Activated CD4-positive, alpha-beta memory T cell treated with anti-CD3 and anti-CD28 coated beads for 36 hours (primary cell): ENCODE data around the gene CCDC134. TPM values are rescaled to one million over a fixed set of nuclear protein-coding genes. Genes with fewer than 3 reads are reported as not detected.
A peak's percentile ranks its signal among the peaks of the same experiment; 100 is the strongest.

ENCODE experiments used
- CTCF ChIA-PET: fragments of 350-600 bp; sonication (Branson Sonifier 250); formaldehyde crosslinking; loops from one replicate; lab custom pipeline; 2021; ENCODE audit warnings: antibody characterized with exemption, inconsistent platforms; lab: Charles Lee
- POLR2A ChIA-PET: fragments of 350-600 bp; sonication (Branson Sonifier 250); formaldehyde crosslinking; loops from one replicate; lab custom pipeline; 2021; ENCODE audit warnings: antibody characterized with exemption; lab: Charles Lee
- DNase-seq: peaks from one replicate; pipeline ENCODE4 v3.0.0-alpha.2; 2020
- H3K27ac Mint-ChIP-seq: one replicate; pipeline ENCODE4 v1.8.0; 2021; ENCODE audit warnings: mixed read lengths
- H3K27me3 Mint-ChIP-seq: one replicate; pipeline ENCODE4 v1.8.0; 2021; ENCODE audit warnings: mixed read lengths
- H3K36me3 Mint-ChIP-seq: one replicate; pipeline ENCODE4 v1.8.0; 2021; ENCODE audit warnings: mixed read lengths
- H3K4me1 Mint-ChIP-seq: one replicate; pipeline ENCODE4 v1.8.0; 2021; ENCODE audit warnings: low read depth, mixed read lengths
- H3K4me3 Mint-ChIP-seq: one replicate; pipeline ENCODE4 v1.8.0; 2021; ENCODE audit warnings: mild to moderate bottlenecking, mixed read lengths
- H3K9me3 Mint-ChIP-seq: one replicate; pipeline ENCODE4 v1.8.0; 2021; ENCODE audit warnings: mixed read lengths
- intact Hi-C: fragments of 100-400 bp; cut with micrococcal nuclease; formaldehyde crosslinking; loops from one replicate; pipeline ENCODE4 v1.15.1; 2023
- total RNA-seq, 2 experiments: library from RNA; stranded (reverse); gene quantifications; one replicate each; pipeline ENCODE4 v1.2.3, GENCODE V29; 2021

CCDC134 gene
- total RNA-seq, 2 experiments from 2014 or later, result 16.1 to 17.6 TPM

DNA sequence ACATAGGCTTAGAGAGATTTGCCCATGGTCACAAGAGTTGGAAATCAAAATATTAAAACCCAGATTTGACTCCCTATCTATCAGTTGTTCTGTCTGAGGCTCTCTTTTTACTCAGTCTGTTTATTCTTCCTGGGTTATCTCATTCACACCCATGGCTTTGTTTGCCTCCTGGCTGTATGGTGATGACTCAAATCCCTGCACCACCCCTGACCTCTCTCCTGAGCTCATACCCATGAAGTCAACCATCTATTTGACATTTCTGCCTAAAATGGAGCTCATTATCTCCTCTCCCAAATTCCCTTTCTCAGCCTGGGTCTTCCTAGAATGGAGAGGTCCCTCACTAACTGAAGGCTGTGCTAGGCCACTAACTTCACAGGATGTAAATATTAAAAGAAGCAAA, 27.8 kb upstream of the CCDC134 start:
- peaks cover 17% of the 10 kb centered on the region for H3K4me1 Mint-ChIP-seq
- no peak overlapping the region for H3K27ac Mint-ChIP-seq
- H3K4me3 Mint-ChIP-seq, result no peak overlapping the region
- CTCF ChIA-PET, result interaction anchor here (2.0 kb wide), 1 partner anchor 26 kb away, joined by 5 read pairs; no protein-coding TSS in a partner anchor
- no peak for DNase-seq
- H3K27me3 Mint-ChIP-seq, result no peaks in the 10 kb centered on the region
- H3K36me3 Mint-ChIP-seq, result no peaks in the 10 kb centered on the region
- POLR2A ChIA-PET, result interaction anchor here (0.8 kb wide), 1 partner anchor 26 kb away, joined by 4 read pairs; no protein-coding TSS in a partner anchor
- intact Hi-C loops, result no loop called here
- no peaks in the 10 kb centered on the region for H3K9me3 Mint-ChIP-seq

DNA sequence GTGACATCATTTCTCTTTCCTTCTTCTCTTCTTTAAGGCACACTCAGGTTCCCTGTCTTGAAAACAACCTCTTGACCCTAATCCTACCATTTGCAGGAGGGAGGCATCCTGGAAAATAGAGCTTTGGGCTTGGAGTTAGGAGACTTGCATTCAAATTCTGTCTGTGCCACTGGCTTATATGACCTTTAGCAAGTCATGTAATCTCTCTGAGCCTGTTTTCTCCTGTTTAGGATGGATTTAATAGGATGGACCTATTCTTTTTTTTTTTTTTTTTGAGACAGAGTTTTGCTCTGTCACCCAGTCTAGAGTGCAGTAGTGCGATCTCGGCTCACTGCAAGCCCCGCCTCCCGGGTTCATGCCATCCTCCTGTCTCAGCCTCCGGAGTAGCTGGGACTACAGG, 25.1 kb upstream of the CCDC134 start:
- intact Hi-C loops, result no loop called here
- H3K4me3 Mint-ChIP-seq, result no peak overlapping the region
- ChIA-PET CTCF (interaction anchor here (1.1 kb wide), 1 partner anchor 79 kb away, joined by 3 read pairs; no protein-coding TSS in a partner anchor), POLR2A (no interaction called here)
- no peak overlapping the region for H3K27ac Mint-ChIP-seq
- H3K9me3 Mint-ChIP-seq, result no peaks in the 10 kb centered on the region
- DNase-seq, result no peak
- no peaks in the 10 kb centered on the region for H3K27me3 Mint-ChIP-seq
- H3K36me3 Mint-ChIP-seq, result no peaks in the 10 kb centered on the region
- H3K4me1 Mint-ChIP-seq, result peaks cover 29% of the 10 kb centered on the region

DNA sequence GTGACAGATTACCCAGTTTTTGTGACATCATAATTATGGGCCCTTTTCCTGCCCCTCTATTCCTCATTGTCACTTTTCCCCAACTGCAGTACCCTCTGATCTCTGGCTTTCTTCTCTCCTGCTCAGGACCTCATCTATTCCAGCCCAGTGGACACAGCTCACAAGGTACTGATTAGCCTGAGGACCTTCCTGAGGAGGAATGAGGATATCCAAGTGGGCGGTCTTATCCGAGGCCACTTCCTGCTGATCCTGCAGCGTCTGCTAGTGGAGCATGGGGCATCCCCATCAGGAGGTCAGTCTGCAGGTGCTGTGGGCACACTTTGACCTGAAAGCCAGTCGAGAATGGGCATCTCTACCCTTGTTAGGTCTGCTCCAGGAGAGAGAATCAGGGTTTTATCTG, 24.5 kb upstream of the CCDC134 start:
- ChIA-PET POLR2A (no interaction called here), CTCF (interaction anchor here (1.6 kb wide), 1 partner anchor 79 kb away, joined by 5 read pairs; no protein-coding TSS in a partner anchor)
- no peak overlapping the region for H3K27ac Mint-ChIP-seq
- no peaks in the 10 kb centered on the region for H3K36me3 Mint-ChIP-seq
- H3K4me1 Mint-ChIP-seq, result peaks cover 29% of the 10 kb centered on the region
- no peak for DNase-seq
- intact Hi-C loops, result no loop called here
- H3K4me3 Mint-ChIP-seq, result no peak overlapping the region
- no peaks in the 10 kb centered on the region for H3K9me3 Mint-ChIP-seq
- H3K27me3 Mint-ChIP-seq, result no peaks in the 10 kb centered on the region

DNA sequence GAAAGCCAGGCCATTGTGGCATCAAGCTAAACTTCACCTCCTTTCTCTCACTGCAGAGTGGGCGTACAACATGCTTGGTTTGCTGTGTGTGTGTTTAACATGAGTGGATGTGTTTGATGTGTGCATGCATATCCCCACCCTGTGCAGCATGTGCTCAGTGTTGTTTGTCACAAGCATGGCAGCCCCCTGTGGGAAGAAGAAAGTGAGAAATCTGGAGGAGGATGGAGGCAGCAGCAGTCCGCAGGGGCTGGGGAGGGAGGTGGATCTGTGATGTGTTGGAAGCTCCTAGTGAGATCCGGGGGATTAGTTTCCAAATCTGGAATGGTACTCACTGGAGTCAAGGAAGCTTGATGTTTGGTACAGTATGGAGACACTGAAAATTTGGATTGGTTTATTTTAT, 24.1 kb upstream of the CCDC134 start:
- no peaks in the 10 kb centered on the region for H3K27me3 Mint-ChIP-seq
- ChIA-PET CTCF (interaction anchor here (1.1 to 1.6 kb wide), 2 partner anchors 14 to 79 kb away, joined by 3 to 5 read pairs; no protein-coding TSS in a partner anchor), POLR2A (no interaction called here)
- H3K27ac Mint-ChIP-seq, result no peak overlapping the region
- no peaks in the 10 kb centered on the region for H3K9me3 Mint-ChIP-seq
- DNase-seq, result no peak
- H3K4me3 Mint-ChIP-seq, result no peak overlapping the region
- peaks cover 29% of the 10 kb centered on the region for H3K4me1 Mint-ChIP-seq
- intact Hi-C loops, result no loop called here
- no peaks in the 10 kb centered on the region for H3K36me3 Mint-ChIP-seq

DNA sequence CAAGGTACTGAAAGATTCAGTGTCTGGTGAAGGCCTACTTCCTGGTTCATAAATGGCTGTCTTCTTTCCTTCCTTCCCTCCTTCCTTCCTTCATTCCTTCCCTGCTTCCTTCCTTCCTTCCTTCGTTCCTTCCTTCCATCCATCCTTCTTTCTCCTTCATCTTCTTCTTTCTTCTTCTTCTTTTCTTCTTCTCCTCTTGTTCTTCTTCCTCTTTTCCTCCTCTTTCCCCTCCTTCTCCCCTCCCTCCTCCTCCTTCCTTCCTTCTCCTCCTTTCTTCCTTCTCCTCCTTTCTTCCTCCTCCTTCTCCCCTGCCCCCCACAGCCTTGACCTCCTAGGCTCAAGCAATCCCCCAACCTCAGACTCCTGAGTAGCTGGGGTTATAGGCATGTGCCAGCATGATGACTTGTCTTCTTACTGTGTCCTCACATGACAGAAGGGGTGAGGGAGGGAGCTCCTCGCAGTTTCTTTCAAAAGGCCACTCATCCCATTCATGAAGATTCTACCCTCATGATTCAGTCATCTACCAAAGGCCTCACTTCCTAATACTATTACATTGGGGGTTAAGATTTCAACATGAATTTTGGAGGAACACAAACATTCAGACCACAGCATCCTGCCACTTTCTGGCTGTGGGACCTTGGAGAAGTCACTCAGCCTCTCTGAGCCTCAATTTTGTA, 22.6 kb upstream of the CCDC134 start:
- ChIA-PET CTCF (interaction anchor here (1.1 to 1.6 kb wide), 2 partner anchors 15 to 81 kb away, joined by 3 to 5 read pairs; no protein-coding TSS in a partner anchor), POLR2A (interaction anchor here (0.6 kb wide), 1 partner anchor 66 kb away, joined by 3 read pairs; no protein-coding TSS in a partner anchor)
- no peaks in the 10 kb centered on the region for H3K27me3 Mint-ChIP-seq
- H3K4me1 Mint-ChIP-seq, result peaks cover 37% of the 10 kb centered on the region
- no peaks in the 10 kb centered on the region for H3K36me3 Mint-ChIP-seq
- no peak overlapping the region for H3K4me3 Mint-ChIP-seq
- H3K27ac Mint-ChIP-seq, result no peak overlapping the region
- DNase-seq, result no peak
- intact Hi-C loops, result no loop called here
- H3K9me3 Mint-ChIP-seq, result no peaks in the 10 kb centered on the region

DNA sequence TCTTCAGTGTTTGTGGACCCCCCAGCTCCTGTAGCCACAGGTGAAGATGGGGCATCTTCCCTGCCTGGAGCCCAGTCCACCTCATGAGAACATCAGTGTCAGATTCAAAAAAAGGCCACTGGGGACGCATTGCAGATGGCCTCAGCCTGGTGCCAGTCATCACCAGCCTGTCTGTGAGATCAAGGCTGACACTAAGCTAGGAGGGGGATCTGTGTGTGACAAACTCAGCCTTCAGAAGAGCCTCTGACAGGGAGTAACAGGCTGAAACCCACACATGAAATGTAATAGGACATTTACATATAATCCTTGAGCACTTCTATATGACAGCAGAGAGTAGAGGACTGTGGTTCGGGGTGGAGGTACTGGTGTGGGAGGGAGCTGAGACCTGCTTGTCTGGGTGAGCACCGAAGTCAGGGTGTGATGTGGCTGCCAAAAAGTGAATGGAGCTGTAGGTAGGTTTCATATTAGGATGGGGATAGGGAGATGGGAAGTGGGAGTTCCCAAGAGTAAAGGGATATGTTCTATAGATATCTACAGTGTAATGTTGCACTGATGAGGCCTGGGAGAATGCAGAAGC, 20.5 kb upstream of the CCDC134 start:
- Mint-ChIP-seq H3K9me3 (no peaks in the 10 kb centered on the region), H3K4me1 (peaks cover 43% of the 10 kb centered on the region), H3K27ac (peak overlapping the region; percentile 92), H3K36me3 (peaks cover 2% of the 10 kb centered on the region), H3K4me3 (peak overlapping the region; percentile 40), H3K27me3 (no peaks in the 10 kb centered on the region)
- ChIA-PET POLR2A (interaction anchor here (0.5 to 4.6 kb wide), 10 partner anchors 11 to 333 kb away, joined by 3 to 114 read pairs (median 8); partner anchors contain the start of genes CCDC134, SREBF2 and TOB2), CTCF (interaction anchor here (0.7 to 4.9 kb wide), 8 partner anchors 12 to 161 kb away, joined by 4 to 38 read pairs (median 13); partner anchors contain the start of gene CCDC134)
- DNase-seq, result peak; percentile 52
- intact Hi-C loops, result loop anchor here (5.0 kb wide), 2 partner anchors 83 to 292 kb away; partner anchors contain the start of genes MEI1, NAGA and PHETA2

DNA sequence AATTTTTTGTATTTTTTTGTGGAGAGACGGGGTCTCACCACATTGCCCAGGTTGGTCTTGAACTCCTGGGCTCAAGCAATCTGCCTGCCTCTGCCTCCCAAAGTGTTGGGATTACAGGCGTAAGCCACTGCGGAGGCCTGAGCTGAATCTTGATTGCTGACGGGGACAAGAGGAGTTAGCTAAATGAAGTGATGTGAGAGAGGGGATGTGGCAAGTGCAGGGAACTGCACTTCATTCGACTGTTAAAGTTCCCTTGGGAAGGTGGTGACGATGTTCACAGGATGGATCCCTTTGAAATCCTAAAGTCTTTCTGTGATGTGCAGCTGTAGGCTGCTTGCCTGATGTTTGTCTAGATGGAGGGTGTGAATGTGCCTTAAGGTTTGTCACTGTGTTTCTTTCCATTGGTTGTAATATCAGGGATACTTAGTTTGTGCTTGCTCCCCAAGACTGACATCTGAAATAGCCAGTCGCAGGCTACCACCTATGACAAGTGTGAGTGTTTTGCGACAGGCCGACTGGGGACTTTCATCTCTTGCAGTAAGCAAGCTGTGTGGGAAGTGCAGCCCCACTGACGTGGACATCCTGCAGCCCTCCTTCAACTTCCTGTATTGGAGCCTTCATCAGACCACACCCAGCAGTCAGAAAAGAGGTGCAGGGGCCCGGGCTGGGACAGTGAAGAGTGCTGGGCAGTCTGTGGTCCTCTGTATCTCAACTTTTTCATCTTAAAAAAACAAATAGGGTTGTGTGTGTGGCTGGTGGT, 19.6 kb upstream of the CCDC134 start:
- peak overlapping the region; percentile 84 for H3K4me3 Mint-ChIP-seq
- H3K27ac Mint-ChIP-seq, result peak overlapping the region; percentile 92
- H3K9me3 Mint-ChIP-seq, result no peaks in the 10 kb centered on the region
- peak; percentile 96 for DNase-seq
- H3K36me3 Mint-ChIP-seq, result peaks cover 2% of the 10 kb centered on the region
- H3K27me3 Mint-ChIP-seq, result no peaks in the 10 kb centered on the region
- intact Hi-C loops, result loop anchor here (1.0 to 5.0 kb wide), 6 partner anchors 19 to 291 kb away; partner anchors contain the start of genes CCDC134, MEI1, NAGA and PHETA2
- CTCF ChIA-PET, result interaction anchor here (0.8 to 4.9 kb wide), 10 partner anchors 11 to 160 kb away, joined by 3 to 38 read pairs (median 10); partner anchors contain the start of genes CCDC134 and MEI1
- H3K4me1 Mint-ChIP-seq, result peaks cover 43% of the 10 kb centered on the region
- POLR2A ChIA-PET, result interaction anchor here (0.7 to 4.6 kb wide), 16 partner anchors 11 to 334 kb away, joined by 3 to 114 read pairs (median 6); partner anchors contain the start of genes CCDC134, CENPM, DESI1 and MEI1

DNA sequence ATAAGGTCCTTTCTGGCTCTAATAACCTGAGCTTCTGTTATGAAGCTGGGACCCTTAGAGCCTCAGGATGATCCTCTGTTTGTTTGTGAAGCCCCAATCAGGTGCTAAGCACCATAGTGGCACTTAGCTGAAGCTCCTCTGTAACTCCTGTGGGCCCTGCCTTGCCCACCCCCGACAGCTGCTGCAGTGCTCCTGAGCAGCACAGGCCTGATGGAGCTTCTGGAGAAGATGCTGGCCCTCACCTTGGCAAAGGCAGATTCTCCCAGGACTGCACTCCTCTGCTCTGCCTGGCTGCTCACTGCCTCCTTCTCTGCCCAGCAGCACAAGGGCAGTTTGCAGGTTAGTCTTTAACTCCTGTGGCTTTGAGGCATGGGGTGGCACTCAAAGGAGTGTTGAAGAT, 19.0 kb upstream of the CCDC134 start:
- POLR2A ChIA-PET, result interaction anchor here (0.6 to 4.6 kb wide), 17 partner anchors 9 to 165 kb away, joined by 3 to 114 read pairs (median 5); partner anchors contain the start of genes CCDC134, CENPM, DESI1 and MEI1
- peak; percentile 29 for DNase-seq
- Mint-ChIP-seq H3K36me3 (peaks cover 2% of the 10 kb centered on the region), H3K27me3 (no peaks in the 10 kb centered on the region), H3K4me3 (peak overlapping the region; percentile 84), H3K4me1 (peaks cover 47% of the 10 kb centered on the region), H3K9me3 (no peaks in the 10 kb centered on the region), H3K27ac (peak overlapping the region; percentile 92)
- intact Hi-C loops, result loop anchor here (1.0 to 5.0 kb wide), 6 partner anchors 19 to 291 kb away; partner anchors contain the start of genes CCDC134, MEI1, NAGA and PHETA2
- CTCF ChIA-PET, result interaction anchor here (0.8 to 4.9 kb wide), 11 partner anchors 10 to 159 kb away, joined by 3 to 38 read pairs (median 6); partner anchors contain the start of genes CCDC134, MEI1 and SREBF2

DNA sequence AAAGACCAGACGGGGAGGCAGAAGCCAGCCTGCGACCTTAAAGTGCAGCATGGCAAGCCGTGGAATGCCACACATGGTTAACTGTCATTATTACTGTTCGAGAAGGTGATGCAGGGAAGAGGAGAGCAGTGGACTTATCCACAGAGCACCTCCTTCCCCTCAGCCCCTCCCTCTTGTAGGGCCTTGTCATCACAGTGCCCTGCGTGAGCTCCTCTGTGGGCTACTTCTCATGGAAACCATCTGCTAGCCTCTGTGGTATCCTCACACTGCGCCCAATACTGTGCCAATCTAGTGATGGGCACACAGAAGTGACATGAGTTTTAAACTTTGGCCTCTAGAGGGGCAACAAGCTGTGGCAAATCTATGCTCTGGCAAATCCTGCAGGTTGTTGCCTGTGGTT, 18.2 kb upstream of the CCDC134 start:
- Mint-ChIP-seq H3K4me1 (peaks cover 55% of the 10 kb centered on the region), H3K36me3 (peaks cover 2% of the 10 kb centered on the region), H3K27me3 (no peaks in the 10 kb centered on the region), H3K4me3 (peak overlapping the region; percentile 84), H3K27ac (peak overlapping the region; percentile 92), H3K9me3 (no peaks in the 10 kb centered on the region)
- ChIA-PET POLR2A (interaction anchor here (0.6 to 4.6 kb wide), 10 partner anchors 8 to 164 kb away, joined by 3 to 114 read pairs (median 6); partner anchors contain the start of genes CCDC134, CENPM, MEI1 and SNU13), CTCF (interaction anchor here (0.9 to 4.9 kb wide), 11 partner anchors 10 to 159 kb away, joined by 3 to 38 read pairs (median 5); partner anchors contain the start of genes CCDC134, MEI1 and SREBF2)
- intact Hi-C loops, result loop anchor here (5.0 kb wide), 2 partner anchors 85 to 290 kb away; partner anchors contain the start of genes MEI1, NAGA and PHETA2
- DNase-seq, result peak; percentile 64

DNA sequence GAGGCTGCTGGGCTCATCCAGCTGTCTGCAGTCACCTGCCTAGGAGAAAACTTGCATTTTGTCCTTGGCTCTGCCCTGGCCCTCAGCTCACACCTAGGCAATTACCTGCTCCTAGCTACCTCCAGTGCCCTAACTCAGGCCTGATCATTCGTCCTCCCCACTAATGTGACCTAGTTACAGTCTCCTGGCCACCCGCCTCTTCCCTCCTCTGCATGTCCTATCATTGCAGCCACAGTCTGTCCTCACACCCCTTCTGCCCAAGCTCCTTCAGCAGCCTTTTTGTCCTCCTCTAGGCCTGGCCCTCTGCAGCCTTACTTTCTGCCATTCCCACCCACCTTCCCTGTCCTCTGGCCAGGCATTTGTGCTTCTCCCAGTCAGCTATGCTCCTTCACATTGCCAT, 17.7 kb upstream of the CCDC134 start:
- Mint-ChIP-seq H3K27me3 (no peaks in the 10 kb centered on the region), H3K4me3 (peak overlapping the region; percentile 84), H3K4me1 (peaks cover 57% of the 10 kb centered on the region), H3K9me3 (no peaks in the 10 kb centered on the region), H3K36me3 (peaks cover 2% of the 10 kb centered on the region), H3K27ac (peak overlapping the region; percentile 92)
- intact Hi-C loops, result loop anchor here (5.0 kb wide), 2 partner anchors 85 to 290 kb away; partner anchors contain the start of genes MEI1, NAGA and PHETA2
- CTCF ChIA-PET, result interaction anchor here (0.6 to 4.9 kb wide), 7 partner anchors 15 to 103 kb away, joined by 3 to 38 read pairs (median 4); partner anchors contain the start of genes CCDC134 and SREBF2
- POLR2A ChIA-PET, result interaction anchor here (1.1 to 4.6 kb wide), 5 partner anchors 17 to 161 kb away, joined by 3 to 114 read pairs (median 8); partner anchors contain the start of genes CCDC134, MEI1 and SNU13
- DNase-seq, result no peak
